ENCODE measurements around the gene TELO2.

The TELO2 gene

DNA sequence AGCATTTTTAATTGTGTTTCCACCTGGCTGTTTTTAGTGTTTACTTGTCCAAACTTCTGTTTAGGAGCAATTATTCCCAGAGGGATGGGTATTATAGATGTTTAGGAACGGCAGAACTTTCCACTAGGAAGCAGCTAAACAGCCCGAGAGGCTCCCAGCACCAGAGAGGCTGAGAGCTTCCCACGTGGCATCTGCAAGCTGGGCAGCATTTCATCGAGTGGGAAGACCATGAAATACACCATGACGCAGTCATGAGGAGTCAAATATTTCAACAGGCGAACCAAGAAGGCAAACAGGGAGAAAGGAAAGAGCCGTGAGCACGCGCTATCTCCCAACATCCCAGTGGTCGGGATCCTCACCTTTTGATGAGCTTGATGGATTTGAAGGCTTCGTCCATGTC is 64.4 kb downstream of the TELO2 start:
- Histone ChIP-seq H3K4me2 (ENCODE audit: low read length) (no peak overlapping the region), H2AFZ (ENCODE audit: low read length) (no peak overlapping the region)
- no peak for TF ChIP-seq CTCF (IDR thresholded peaks at IDR 0.05; ENCODE audit: low read length)
- no peak for TF ChIP-seq EZH2 (IDR thresholded peaks at IDR 0.05; ENCODE audit: borderline replicate concordance, low read length)

GRCh38 chr16:1559446-1559975 is 66.4 kb downstream of the TELO2 start:
- Histone ChIP-seq H3K4me3 (ENCODE audit: low read depth, low read length, poor library complexity, severe bottlenecking) (no peak overlapping the region), H3K4me1 (ENCODE audit: insufficient read depth, low read length, severe bottlenecking) (no peaks in the 10 kb centered on the region), H3F3A (ENCODE audit: insufficient read depth, low read length) (no peaks in the 10 kb centered on the region), H2AFZ (ENCODE audit: low read length) (no peak overlapping the region), H3K27ac (ENCODE audit: low read depth, low read length, poor library complexity, severe bottlenecking) (no peak overlapping the region), H3K79me2 (ENCODE audit: insufficient read depth, low read length) (no peaks in the 10 kb centered on the region), H3K4me2 (ENCODE audit: low read length) (no peak overlapping the region), H3K9me3 (ENCODE audit: low read length) (no peaks in the 10 kb centered on the region), H4K20me1 (ENCODE audit: insufficient read depth, low read length) (no peaks in the 10 kb centered on the region), H3K9ac (ENCODE audit: low read length) (no peak overlapping the region), H3K9me2 (ENCODE audit: low read depth, low read length) (no peaks in the 10 kb centered on the region), H3K27me3 (ENCODE audit: insufficient read depth, low read length) (no peaks in the 10 kb centered on the region), H3K36me3 (ENCODE audit: insufficient read depth, low read length) (no peaks in the 10 kb centered on the region)
- no peak for TF ChIP-seq EZH2 (IDR thresholded peaks at IDR 0.05; ENCODE audit: borderline replicate concordance, low read length)
- TF ChIP-seq CTCF (IDR thresholded peaks at IDR 0.05; ENCODE audit: low read length) = no peak

More for the DNA sequence above, 64.4 kb downstream of the TELO2 start:
- Histone ChIP-seq H4K20me1 (ENCODE audit: insufficient read depth, low read length) (no peaks in the 10 kb centered on the region), H3K9ac (ENCODE audit: low read length) (no peak overlapping the region), H3K27ac (ENCODE audit: low read depth, low read length, poor library complexity, severe bottlenecking) (no peak overlapping the region), H3K9me3 (ENCODE audit: low read length) (no peaks in the 10 kb centered on the region), H3K4me1 (ENCODE audit: insufficient read depth, low read length, severe bottlenecking) (no peaks in the 10 kb centered on the region), H3K4me3 (ENCODE audit: low read depth, low read length, poor library complexity, severe bottlenecking) (no peak overlapping the region), H3K27me3 (ENCODE audit: insufficient read depth, low read length) (no peaks in the 10 kb centered on the region), H3K9me2 (ENCODE audit: low read depth, low read length) (no peaks in the 10 kb centered on the region), H3F3A (ENCODE audit: insufficient read depth, low read length) (no peaks in the 10 kb centered on the region), H3K79me2 (ENCODE audit: insufficient read depth, low read length) (no peaks in the 10 kb centered on the region), H3K36me3 (ENCODE audit: insufficient read depth, low read length) (no peaks in the 10 kb centered on the region)
